ENCODE data around the gene KCNF1. TPM values are rescaled to one million over a fixed set of nuclear protein-coding genes. Genes with fewer than 3 reads are reported as not detected.

KCNF1 gene
- total RNA-seq, 1 donor from 2014 or later: 0.83 TPM

- no peak for TF ChIP-seq CTCF (IDR thresholded peaks at IDR 0.05; ENCODE audit: unreplicated experiment)
- Mint-ChIP-seq H3K4me1 (no peaks in the 10 kb centered on the region), H3K27me3 (ENCODE audit: low read depth) (peaks cover 35% of the 10 kb centered on the region), H3K9me3 (peaks cover 16% of the 10 kb centered on the region), H3K4me3 (no peak overlapping the region), H3K36me3 (no peaks in the 10 kb centered on the region), H3K27ac (no peak overlapping the region)
- no peak for DNase-seq (ENCODE audit: low spot score in 2 of 2, unreplicated experiment in 2 of 2)
Observed at GRCh38 chr2:10948188-10948564, 36.4 kb downstream of the KCNF1 start.

- H3K4me3 Mint-ChIP-seq: no peak overlapping the region
- no peaks in the 10 kb centered on the region for H3K4me1 Mint-ChIP-seq
Observed at GRCh38 chr2:10948606-10949230, 37.0 kb downstream of the KCNF1 start.

GRCh38 chr2:10949835-10950234 lies 38.1 kb downstream of the KCNF1 start:
- no peak overlapping the region for H3K4me3 Mint-ChIP-seq
- H3K4me1 Mint-ChIP-seq: no peaks in the 10 kb centered on the region
- DNase-seq (ENCODE audit: low spot score in 2 of 2, unreplicated experiment in 2 of 2): no peak
- no peak overlapping the region for H3K27ac Mint-ChIP-seq
- H3K27me3 Mint-ChIP-seq (ENCODE audit: low read depth): peaks cover 22% of the 10 kb centered on the region
- no peak for TF ChIP-seq CTCF (IDR thresholded peaks at IDR 0.05; ENCODE audit: unreplicated experiment)
- no peaks in the 10 kb centered on the region for H3K36me3 Mint-ChIP-seq
- peaks cover 20% of the 10 kb centered on the region for H3K9me3 Mint-ChIP-seq

More at GRCh38 chr2:10948606-10949230, 37.0 kb downstream of the KCNF1 start:
- Mint-ChIP-seq H3K27me3 (ENCODE audit: low read depth) (peaks cover 29% of the 10 kb centered on the region), H3K9me3 (peaks cover 20% of the 10 kb centered on the region), H3K36me3 (no peaks in the 10 kb centered on the region), H3K27ac (no peak overlapping the region)
- TF ChIP-seq CTCF (IDR thresholded peaks at IDR 0.05; ENCODE audit: unreplicated experiment): no peak
- DNase-seq (ENCODE audit: low spot score in 2 of 2, unreplicated experiment in 2 of 2): no peak

- Mint-ChIP-seq H3K9me3 (peaks cover 20% of the 10 kb centered on the region), H3K36me3 (no peaks in the 10 kb centered on the region), H3K27ac (no peak overlapping the region), H3K4me1 (no peaks in the 10 kb centered on the region), H3K4me3 (no peak overlapping the region), H3K27me3 (ENCODE audit: low read depth) (peaks cover 25% of the 10 kb centered on the region)
- no peak for TF ChIP-seq CTCF (IDR thresholded peaks at IDR 0.05; ENCODE audit: unreplicated experiment)
- no peak for DNase-seq (ENCODE audit: low spot score in 2 of 2, unreplicated experiment in 2 of 2)
Observed at GRCh38 chr2:10951558-10952414, 40.1 kb downstream of the KCNF1 start.

- H3K4me1 Mint-ChIP-seq: no peaks in the 10 kb centered on the region
- H3K36me3 Mint-ChIP-seq: no peaks in the 10 kb centered on the region
- H3K27ac Mint-ChIP-seq: no peak overlapping the region
- DNase-seq (ENCODE audit: low spot score in 2 of 2, unreplicated experiment in 2 of 2): no peak
- peaks cover 20% of the 10 kb centered on the region for H3K9me3 Mint-ChIP-seq
- H3K4me3 Mint-ChIP-seq: no peak overlapping the region
- TF ChIP-seq CTCF (IDR thresholded peaks at IDR 0.05; ENCODE audit: unreplicated experiment): no peak
- peaks cover 33% of the 10 kb centered on the region for H3K27me3 Mint-ChIP-seq (ENCODE audit: low read depth)
Observed at GRCh38 chr2:10954416-10954815, 42.7 kb downstream of the KCNF1 start.
